Measurements from ENCODE around the gene PXYLP1.

PXYLP1 gene

GRCh38 chr3:141231101-141231951 lies at the start of gene PXYLP1:
Gene PXYLP1 (plus strand): TSS chr3:141231825. CDS start chr3:141260176, 28,351 bp downstream.
- Mint-ChIP-seq H3K4me3 (peak within 1 kb of the TSS; percentile 87 to 91 (median 88)), H3K27me3 (ENCODE audit: low read depth) (peaks cover 3% of the 10 kb centered on the region), H3K27ac (peak within 1 kb of the TSS; percentile 88 to 96 (median 89)), H3K36me3 (ENCODE audit: low read depth) (peaks cover 7% of the 10 kb centered on the region), H3K9me3 (peaks cover 4% of the 10 kb centered on the region), H3K4me1 (peaks cover 61% of the 10 kb centered on the region)
- TF ChIP-seq CTCF (IDR thresholded peaks at IDR 0.05; ENCODE audit: unreplicated experiment in 3 of 3): peak; percentile 65 to 74 (median 73)

- H3K36me3 Mint-ChIP-seq (ENCODE audit: low read depth): peaks cover 11% of the 10 kb centered on the region
- peak overlapping the region in 2 of 3 experiments; percentile 38 to 64 for H3K27ac Mint-ChIP-seq
- H3K4me3 Mint-ChIP-seq: no peak overlapping the region
- no peaks in the 10 kb centered on the region for H3K27me3 Mint-ChIP-seq (ENCODE audit: low read depth)
- TF ChIP-seq CTCF (IDR thresholded peaks at IDR 0.05; ENCODE audit: unreplicated experiment in 3 of 3): no peak
- peaks cover 12% of the 10 kb centered on the region for H3K9me3 Mint-ChIP-seq
- peaks cover 21% of the 10 kb centered on the region for H3K4me1 Mint-ChIP-seq
Observed at GRCh38 chr3:141183606-141184005, 48.0 kb upstream of the PXYLP1 start.

GRCh38 chr3:141184430-141184829 lies 47.2 kb upstream of the PXYLP1 start:
- Mint-ChIP-seq H3K27ac (no peak overlapping the region), H3K4me3 (no peak overlapping the region), H3K27me3 (ENCODE audit: low read depth) (no peaks in the 10 kb centered on the region), H3K4me1 (peaks cover 21% of the 10 kb centered on the region), H3K36me3 (ENCODE audit: low read depth) (peaks cover 9% of the 10 kb centered on the region), H3K9me3 (peaks cover 10% of the 10 kb centered on the region)
- no peak for TF ChIP-seq CTCF (IDR thresholded peaks at IDR 0.05; ENCODE audit: unreplicated experiment in 3 of 3)

- Mint-ChIP-seq H3K4me3 (no peak overlapping the region), H3K27ac (no peak overlapping the region), H3K36me3 (ENCODE audit: low read depth) (no peaks in the 10 kb centered on the region), H3K9me3 (peaks cover 10% of the 10 kb centered on the region), H3K4me1 (no peaks in the 10 kb centered on the region), H3K27me3 (ENCODE audit: low read depth) (no peaks in the 10 kb centered on the region)
- no peak for TF ChIP-seq CTCF (IDR thresholded peaks at IDR 0.05; ENCODE audit: unreplicated experiment in 3 of 3)
Observed at GRCh38 chr3:141191097-141191749, 40.4 kb upstream of the PXYLP1 start.

GRCh38 chr3:141192345-141192744 lies 39.3 kb upstream of the PXYLP1 start:
- Mint-ChIP-seq H3K27me3 (ENCODE audit: low read depth) (no peaks in the 10 kb centered on the region), H3K27ac (no peak overlapping the region), H3K9me3 (peaks cover 21% of the 10 kb centered on the region), H3K36me3 (ENCODE audit: low read depth) (no peaks in the 10 kb centered on the region), H3K4me3 (no peak overlapping the region), H3K4me1 (no peaks in the 10 kb centered on the region)
- peak; percentile 99 to 100 (median 100) for TF ChIP-seq CTCF (IDR thresholded peaks at IDR 0.05; ENCODE audit: unreplicated experiment in 3 of 3)

Data from nephron (organoid).